ENCODE results near the gene STARD13.

STARD13 gene

DNA sequence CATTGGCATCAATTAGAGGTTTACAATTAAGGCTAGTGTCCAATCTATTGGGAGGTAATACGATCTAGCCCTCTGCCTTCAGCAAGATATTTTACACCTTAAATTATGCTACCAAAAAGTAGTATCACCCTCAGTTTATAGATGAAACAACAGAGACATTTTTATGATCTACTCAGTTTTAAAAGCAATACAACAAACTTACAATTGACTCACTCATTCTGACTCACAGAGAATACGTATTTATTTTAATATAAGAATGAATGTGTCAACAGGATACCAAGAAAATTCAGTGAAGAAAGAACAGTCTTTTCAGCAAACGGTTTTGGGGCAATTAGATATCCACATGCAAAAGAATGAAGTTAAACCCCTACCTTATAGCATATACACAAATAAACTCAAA, 32.5 kb upstream of the STARD13 start:
- Mint-ChIP-seq H3K9me3 (ENCODE audit: low read depth) (no peaks in the 10 kb centered on the region), H3K27ac (no peak overlapping the region), H3K36me3 (no peaks in the 10 kb centered on the region), H3K4me1 (ENCODE audit: low read depth) (no peaks in the 10 kb centered on the region), H3K27me3 (peaks cover 3% of the 10 kb centered on the region), H3K4me3 (no peak overlapping the region)

DNA sequence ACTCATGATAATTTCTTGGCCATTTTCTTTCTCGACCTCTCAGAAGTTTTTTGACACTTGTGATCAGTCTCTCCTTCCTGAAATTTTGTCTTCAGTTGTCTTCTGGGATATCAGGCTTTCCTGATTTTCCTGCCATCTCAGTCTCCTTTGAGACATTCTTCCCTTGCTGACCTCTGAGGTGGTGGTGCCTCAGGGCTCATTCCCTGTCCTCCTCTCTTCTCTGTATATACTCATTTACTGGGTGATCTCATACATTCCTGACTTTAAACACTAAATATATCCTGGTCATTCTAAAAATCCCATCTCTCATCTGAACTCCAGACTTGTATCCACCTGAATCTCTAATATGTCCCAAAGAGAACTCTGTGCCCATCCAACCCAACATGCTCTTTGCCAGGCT, 31.3 kb upstream of the STARD13 start:
- Mint-ChIP-seq H3K27me3 (peaks cover 3% of the 10 kb centered on the region), H3K4me3 (no peak overlapping the region), H3K27ac (no peak overlapping the region), H3K4me1 (ENCODE audit: low read depth) (no peaks in the 10 kb centered on the region), H3K36me3 (no peaks in the 10 kb centered on the region), H3K9me3 (ENCODE audit: low read depth) (no peaks in the 10 kb centered on the region)

DNA sequence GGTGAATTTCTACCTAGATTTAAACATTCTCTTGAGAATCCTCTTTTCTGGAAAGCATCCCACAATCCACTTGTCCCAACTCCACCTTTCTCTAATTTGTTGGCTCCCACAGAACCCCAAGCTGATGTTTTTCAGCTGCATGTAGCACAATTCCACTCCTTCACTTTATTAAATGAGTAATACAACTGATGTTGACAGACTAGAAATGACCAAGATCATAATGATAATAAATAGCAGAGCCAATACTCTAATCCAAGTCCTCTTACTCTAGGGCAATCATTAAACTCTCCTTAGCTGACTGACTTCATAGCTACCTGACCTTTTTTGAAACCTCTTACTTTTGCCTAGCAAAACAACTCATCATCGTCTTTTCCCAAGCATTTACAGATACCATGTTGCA, 27.9 kb upstream of the STARD13 start:
- H3K36me3 Mint-ChIP-seq = no peaks in the 10 kb centered on the region
- no peaks in the 10 kb centered on the region for H3K4me1 Mint-ChIP-seq (ENCODE audit: low read depth)
- H3K4me3 Mint-ChIP-seq = no peak overlapping the region
- no peak overlapping the region for H3K27ac Mint-ChIP-seq
- peaks cover 3% of the 10 kb centered on the region for H3K27me3 Mint-ChIP-seq
- no peaks in the 10 kb centered on the region for H3K9me3 Mint-ChIP-seq (ENCODE audit: low read depth)

DNA sequence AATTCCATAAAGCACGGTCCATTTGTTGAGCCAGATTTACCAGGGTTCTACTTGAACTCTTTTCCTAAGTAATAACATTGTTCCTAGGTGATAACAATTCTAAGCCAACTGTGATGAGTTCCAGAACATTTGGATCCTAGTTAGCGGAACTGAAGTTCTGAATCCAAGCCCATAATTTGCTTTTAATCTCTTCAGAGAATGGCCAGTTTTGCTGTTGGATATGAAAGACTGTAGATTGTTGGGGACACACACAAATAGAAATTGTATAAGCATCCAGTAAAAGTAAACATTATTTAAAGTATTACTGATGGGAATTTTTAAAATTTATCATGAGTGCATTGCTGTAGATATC, 27.3 kb upstream of the STARD13 start:
- H3K27ac Mint-ChIP-seq = no peak overlapping the region
- no peaks in the 10 kb centered on the region for H3K36me3 Mint-ChIP-seq
- H3K9me3 Mint-ChIP-seq (ENCODE audit: low read depth) = no peaks in the 10 kb centered on the region
- H3K4me1 Mint-ChIP-seq (ENCODE audit: low read depth) = no peaks in the 10 kb centered on the region
- H3K4me3 Mint-ChIP-seq = no peak overlapping the region
- peaks cover 5% of the 10 kb centered on the region for H3K27me3 Mint-ChIP-seq

DNA sequence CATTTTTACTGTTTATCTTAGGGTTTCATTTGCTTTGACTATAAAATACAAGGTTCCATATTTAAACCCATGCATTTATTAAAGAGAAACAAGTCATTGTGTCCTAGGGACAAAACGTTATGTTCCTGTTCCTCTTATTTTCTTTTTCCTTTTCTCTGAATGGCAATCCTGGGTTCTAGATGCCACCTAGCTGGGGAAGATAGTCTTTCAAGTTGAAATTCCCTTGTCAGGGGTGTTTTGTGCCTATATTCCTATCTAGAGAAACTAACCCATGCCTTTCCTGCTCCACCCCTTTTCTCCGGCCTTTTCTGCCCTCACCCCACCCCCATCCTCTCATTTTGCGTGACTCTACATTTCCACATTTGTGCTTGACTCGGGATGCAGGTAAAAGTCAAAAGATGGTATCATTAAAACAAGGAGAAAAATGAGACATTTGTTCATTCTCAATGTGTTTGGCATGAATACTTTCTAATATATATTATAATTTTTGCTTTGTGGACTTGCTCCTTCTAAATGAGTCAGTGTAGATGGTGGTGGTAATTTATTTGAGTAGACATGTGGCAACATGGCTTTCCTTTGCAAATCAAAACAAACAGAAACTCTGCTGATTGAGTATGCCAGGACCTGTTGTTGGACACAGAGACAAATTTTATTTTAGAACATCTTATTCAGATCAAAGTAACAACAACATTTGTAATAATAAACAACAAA, 26.8 kb upstream of the STARD13 start:
- Mint-ChIP-seq H3K9me3 (ENCODE audit: low read depth) (no peaks in the 10 kb centered on the region), H3K4me1 (ENCODE audit: low read depth) (no peaks in the 10 kb centered on the region), H3K27ac (no peak overlapping the region), H3K36me3 (no peaks in the 10 kb centered on the region), H3K27me3 (peaks cover 7% of the 10 kb centered on the region), H3K4me3 (no peak overlapping the region)

DNA sequence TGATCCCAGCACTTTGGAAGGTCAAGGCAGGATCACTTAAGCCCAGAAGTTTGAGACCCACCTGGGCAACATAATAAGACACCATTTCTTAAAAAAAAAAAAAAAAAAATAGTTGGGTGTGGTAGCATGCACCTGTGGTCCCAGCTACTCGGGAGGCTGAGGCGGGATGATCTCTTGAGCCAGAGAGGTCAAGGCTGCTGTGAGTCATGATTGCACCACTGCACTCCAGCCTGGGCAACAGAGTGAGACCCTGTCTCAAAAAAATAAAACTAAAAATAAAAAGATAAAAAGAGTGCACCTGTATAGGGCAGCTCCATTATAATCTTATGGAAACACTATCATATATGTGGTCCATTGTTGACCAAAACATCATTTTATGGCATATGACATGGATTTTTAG, 25.5 kb upstream of the STARD13 start:
- Mint-ChIP-seq H3K9me3 (ENCODE audit: low read depth) (no peaks in the 10 kb centered on the region), H3K4me3 (no peak overlapping the region), H3K27ac (no peak overlapping the region), H3K36me3 (no peaks in the 10 kb centered on the region), H3K4me1 (ENCODE audit: low read depth) (no peaks in the 10 kb centered on the region), H3K27me3 (peaks cover 8% of the 10 kb centered on the region)

DNA sequence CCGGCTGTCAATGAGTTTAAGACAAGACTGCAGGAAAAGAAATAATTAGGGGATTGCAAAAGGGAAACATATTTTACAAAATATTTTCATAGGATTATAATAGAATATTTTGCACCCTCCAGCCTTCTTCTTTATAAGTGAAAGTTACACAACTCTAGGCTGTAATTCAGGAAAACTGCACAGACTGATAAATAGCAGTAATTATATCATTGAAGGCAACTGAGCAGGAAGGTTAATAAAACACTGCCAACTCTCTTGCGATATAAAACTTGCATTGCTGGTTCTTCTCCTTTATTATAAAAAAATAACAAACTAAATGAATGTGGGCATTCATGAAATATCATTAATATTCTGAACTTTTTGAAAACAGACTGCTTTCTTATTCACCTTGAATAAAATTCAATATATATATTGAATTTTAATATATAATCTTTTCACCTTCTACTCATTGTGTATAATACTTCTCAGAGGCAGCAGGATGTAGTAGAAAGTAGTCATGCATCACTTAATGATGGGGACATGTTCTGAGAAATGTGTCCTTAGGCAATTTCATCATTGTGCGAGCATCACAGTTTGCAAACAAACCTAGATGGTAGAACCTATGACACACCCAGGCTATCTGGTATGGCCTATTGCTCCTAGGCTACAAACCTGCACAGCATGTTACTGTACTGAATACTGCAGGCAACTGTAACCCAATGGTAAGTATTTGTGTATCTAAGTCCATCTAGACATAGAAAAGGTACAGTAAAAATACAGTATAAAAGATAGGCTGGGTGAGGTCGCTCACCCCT, 24.9 kb upstream of the STARD13 start:
- Mint-ChIP-seq H3K4me1 (ENCODE audit: low read depth) (no peaks in the 10 kb centered on the region), H3K27ac (no peak overlapping the region), H3K36me3 (no peaks in the 10 kb centered on the region), H3K27me3 (peaks cover 7% of the 10 kb centered on the region), H3K4me3 (no peak overlapping the region), H3K9me3 (ENCODE audit: low read depth) (no peaks in the 10 kb centered on the region)

DNA sequence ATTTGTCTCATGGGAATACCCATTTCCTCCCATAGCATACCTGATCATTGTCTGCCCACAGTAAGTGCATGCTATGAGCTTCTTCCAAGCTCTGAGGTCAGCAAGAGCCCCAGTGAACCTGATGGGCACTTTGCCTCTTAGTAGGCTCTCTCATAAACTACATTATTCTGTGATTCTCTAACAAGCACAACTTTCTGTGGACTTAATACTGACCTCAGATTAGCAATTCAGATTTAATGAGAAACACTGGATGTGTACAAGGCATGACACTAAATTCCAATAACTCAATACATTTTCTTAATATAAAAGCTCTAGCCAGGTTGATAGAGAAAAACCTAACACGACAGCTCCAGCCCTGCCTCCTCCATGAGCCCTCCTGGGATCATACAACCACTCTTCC, 23.3 kb upstream of the STARD13 start:
- Mint-ChIP-seq H3K4me1 (ENCODE audit: low read depth) (no peaks in the 10 kb centered on the region), H3K9me3 (ENCODE audit: low read depth) (no peaks in the 10 kb centered on the region), H3K27me3 (peaks cover 7% of the 10 kb centered on the region), H3K4me3 (no peak overlapping the region), H3K27ac (no peak overlapping the region), H3K36me3 (no peaks in the 10 kb centered on the region)

DNA sequence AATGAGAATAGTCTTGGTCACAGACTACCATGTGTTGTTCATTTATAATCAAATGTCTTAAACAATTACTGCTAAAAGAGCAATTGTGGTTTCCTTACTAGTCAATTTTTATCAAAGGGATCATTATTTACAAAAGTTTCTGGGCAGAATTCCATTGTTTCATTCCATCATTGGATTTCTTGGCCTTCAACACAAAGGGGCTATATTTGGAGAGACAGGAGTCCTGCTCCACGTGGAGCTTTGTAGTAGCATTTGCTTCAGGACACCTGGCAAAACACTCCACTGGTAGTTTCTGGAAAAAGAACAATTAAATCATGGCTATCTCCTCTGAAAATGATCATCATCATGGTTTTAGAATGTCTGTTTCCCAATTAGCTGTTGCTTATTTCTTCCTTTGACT, 22.3 kb upstream of the STARD13 start:
- H3K4me3 Mint-ChIP-seq = no peak overlapping the region
- peaks cover 5% of the 10 kb centered on the region for H3K27me3 Mint-ChIP-seq
- no peaks in the 10 kb centered on the region for H3K9me3 Mint-ChIP-seq (ENCODE audit: low read depth)
- no peak overlapping the region for H3K27ac Mint-ChIP-seq
- no peaks in the 10 kb centered on the region for H3K36me3 Mint-ChIP-seq
- H3K4me1 Mint-ChIP-seq (ENCODE audit: low read depth) = no peaks in the 10 kb centered on the region

DNA sequence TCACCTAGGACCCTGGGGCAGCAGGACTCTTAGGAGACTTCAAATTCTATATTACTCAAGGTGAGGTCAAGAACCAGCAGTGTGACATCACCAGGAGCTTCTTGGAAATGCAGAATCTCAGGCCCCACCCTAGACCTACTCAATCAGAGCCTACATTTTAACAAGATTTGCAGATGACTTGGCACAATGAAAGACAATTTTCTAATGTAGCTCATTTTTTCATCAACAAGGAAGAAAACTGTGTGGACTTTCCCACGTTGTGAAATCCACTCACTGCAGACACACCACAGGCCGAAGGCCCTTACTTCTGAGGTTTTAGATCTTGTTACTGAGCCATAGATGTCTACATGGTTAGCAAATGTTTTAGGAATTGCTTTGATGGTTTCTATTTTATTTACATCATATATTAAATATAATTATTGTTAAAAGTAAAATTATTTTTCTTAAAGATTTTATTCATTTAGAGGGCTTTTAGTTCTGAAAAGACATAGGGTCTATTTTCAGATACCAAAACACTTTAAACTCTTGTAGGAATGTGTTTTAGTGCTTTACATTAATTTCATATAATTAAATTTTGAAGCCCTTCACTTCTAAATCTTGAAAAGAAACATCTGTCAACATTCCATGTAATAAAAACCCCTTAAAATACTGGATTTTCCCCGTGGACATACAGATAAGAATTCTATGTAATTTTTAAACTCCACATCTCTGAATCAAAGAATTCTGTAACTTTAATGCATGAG, 18.5 kb upstream of the STARD13 start:
- Mint-ChIP-seq H3K27ac (no peak overlapping the region), H3K9me3 (ENCODE audit: low read depth) (no peaks in the 10 kb centered on the region), H3K36me3 (no peaks in the 10 kb centered on the region), H3K4me3 (no peak overlapping the region), H3K4me1 (ENCODE audit: low read depth) (no peaks in the 10 kb centered on the region), H3K27me3 (peaks cover 8% of the 10 kb centered on the region)

DNA sequence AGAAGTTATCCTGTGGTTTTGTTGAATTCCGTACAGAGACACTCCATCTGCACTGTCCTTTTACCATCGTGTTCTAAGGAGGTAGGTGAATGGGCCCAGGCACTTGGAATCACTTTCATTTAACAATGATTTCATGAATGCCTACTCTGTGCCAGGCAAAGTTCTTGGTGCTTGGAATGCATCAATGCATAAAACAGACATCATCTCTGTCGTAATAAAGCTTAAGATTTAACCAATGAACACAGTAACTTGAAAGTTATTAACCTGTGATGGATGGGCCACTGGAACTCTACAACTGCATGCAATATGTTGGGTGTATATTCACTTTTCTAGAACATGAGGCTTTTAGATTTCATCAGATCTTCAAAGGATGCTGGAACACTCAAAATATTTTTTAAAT, 14.1 kb upstream of the STARD13 start:
- Mint-ChIP-seq H3K36me3 (no peaks in the 10 kb centered on the region), H3K4me3 (no peak overlapping the region), H3K27ac (no peak overlapping the region), H3K9me3 (ENCODE audit: low read depth) (no peaks in the 10 kb centered on the region), H3K4me1 (ENCODE audit: low read depth) (no peaks in the 10 kb centered on the region), H3K27me3 (peaks cover 13% of the 10 kb centered on the region)

DNA sequence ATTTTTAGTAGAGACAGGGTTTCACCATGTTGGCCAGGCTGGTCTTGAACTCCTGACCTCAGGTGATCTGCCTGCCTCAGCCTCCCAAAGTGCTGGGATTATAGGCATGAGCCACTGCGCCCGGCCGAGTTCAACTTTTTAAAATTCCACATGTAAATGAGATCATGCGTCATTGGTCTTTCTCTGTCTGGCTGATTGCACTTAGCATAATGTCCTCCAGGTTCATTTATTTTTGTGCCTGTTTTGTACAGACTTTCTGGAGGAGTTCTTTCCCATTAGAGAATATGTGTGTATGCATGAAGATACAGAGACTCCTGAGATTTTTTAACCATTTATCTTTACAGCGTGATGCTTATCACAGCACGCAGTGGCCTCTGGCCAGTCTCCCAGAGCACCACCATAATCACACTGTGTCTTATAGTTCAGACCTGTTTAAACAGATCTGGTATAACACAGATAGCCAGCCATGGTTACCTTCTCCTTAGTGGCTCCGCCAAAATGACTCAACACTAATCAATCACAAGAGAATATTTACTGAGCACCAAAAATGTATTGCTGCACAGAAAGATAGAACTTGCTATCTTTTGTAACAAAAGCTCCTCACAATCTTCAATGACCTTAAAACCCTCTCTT, 11.4 kb upstream of the STARD13 start:
- H3K4me3 Mint-ChIP-seq = no peak overlapping the region
- H3K9me3 Mint-ChIP-seq (ENCODE audit: low read depth) = no peaks in the 10 kb centered on the region
- H3K27ac Mint-ChIP-seq = no peak overlapping the region
- H3K4me1 Mint-ChIP-seq (ENCODE audit: low read depth) = no peaks in the 10 kb centered on the region
- no peaks in the 10 kb centered on the region for H3K36me3 Mint-ChIP-seq
- peaks cover 16% of the 10 kb centered on the region for H3K27me3 Mint-ChIP-seq

DNA sequence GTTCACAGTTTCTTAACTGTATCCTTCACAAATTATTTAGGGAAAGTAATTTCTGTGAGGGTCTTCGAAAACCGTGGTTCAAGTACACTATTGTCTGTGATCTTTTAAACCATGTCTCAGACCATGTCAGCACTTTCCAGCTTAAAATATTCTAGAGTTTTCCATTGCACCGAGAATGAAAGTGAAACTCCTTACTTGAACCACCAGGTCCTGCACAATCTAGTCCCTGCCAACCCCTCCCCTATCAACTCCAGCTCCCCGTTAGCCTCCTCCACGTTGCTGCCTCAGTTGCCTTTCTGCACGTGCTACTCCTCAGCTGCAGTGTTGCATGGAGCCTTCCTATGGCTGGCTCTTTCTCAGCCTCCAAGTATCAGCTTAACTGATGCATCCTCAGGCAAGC, 7.2 kb upstream of the STARD13 start:
- Mint-ChIP-seq H3K4me1 (ENCODE audit: low read depth) (no peaks in the 10 kb centered on the region), H3K36me3 (no peaks in the 10 kb centered on the region), H3K27me3 (peaks cover 27% of the 10 kb centered on the region), H3K27ac (no peak overlapping the region), H3K4me3 (no peak overlapping the region), H3K9me3 (ENCODE audit: low read depth) (no peaks in the 10 kb centered on the region)

DNA sequence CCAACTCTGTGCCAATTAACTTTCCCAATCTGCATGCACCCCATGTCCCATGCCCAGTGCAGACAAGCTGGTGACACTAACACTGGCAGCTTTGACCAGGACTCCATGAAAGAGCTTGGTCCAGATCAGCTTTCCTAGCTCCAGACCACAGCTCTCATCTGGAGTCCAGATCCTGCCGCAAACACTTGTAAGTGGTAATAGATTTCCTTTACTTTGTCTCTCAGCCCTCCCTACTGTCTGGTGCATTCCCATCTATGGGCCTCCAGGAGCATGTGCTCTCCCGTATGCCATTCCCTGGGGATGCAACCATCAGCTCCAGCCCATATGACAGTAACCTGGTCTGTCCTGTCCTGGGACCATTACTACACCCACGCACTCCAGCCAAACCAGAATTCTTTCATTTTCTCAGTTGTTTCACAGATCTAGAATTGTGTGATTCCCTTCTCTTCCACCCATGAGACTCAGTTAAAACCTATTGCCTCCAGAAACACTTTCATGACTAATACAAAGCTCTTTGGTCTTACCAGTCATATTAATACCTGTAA, 4.9 kb upstream of the STARD13 start:
- Mint-ChIP-seq H3K27ac (no peak overlapping the region), H3K9me3 (ENCODE audit: low read depth) (no peaks in the 10 kb centered on the region), H3K4me3 (no peak overlapping the region), H3K4me1 (ENCODE audit: low read depth) (peaks cover 11% of the 10 kb centered on the region), H3K36me3 (no peaks in the 10 kb centered on the region), H3K27me3 (peaks cover 33% of the 10 kb centered on the region)

DNA sequence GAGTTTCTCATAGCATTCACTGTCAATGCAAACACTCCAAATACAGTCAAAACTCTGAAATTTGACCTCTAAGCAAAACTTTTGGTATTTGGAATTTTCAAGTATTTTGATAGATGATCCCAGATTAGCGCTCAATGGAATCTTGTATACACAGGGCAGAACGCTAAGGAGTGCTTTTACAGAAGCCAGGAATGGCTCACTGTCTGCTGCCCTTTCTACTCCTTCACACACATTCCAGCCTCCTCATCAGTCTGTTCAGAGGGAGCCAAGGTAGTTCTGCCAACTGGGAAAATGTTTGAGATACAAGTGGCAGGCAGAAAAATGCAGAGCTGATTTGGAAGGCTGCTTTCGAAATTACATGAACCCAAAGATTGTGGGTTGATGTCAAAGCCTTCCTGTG, 4.4 kb upstream of the STARD13 start:
- Mint-ChIP-seq H3K4me3 (no peak overlapping the region), H3K27ac (no peak overlapping the region), H3K27me3 (peaks cover 32% of the 10 kb centered on the region), H3K4me1 (ENCODE audit: low read depth) (peaks cover 16% of the 10 kb centered on the region), H3K9me3 (ENCODE audit: low read depth) (no peaks in the 10 kb centered on the region), H3K36me3 (no peaks in the 10 kb centered on the region)

Measured in activated naive CD8-positive, alpha-beta T cell (primary cell).